ENCODE data around the gene C10orf67. TPM values are rescaled to one million over a fixed set of nuclear protein-coding genes. Genes with fewer than 3 reads are reported as not detected.

The C10orf67 gene
- total and polyA plus RNA-seq, 11 donors = 0.12 to 1.00 (median 0.43) TPM

- no peak for TF ChIP-seq POLR2A (IDR thresholded peaks at IDR 0.05)
- no peak for TF ChIP-seq CTCF (IDR thresholded peaks at IDR 0.05)
- Histone ChIP-seq H3K9me3 (no peaks in the 10 kb centered on the region), H3K4me3 (no peak overlapping the region), H3K27ac (no peak overlapping the region), H3K27me3 (peaks cover 0 to 19% (median 0%) of the 10 kb centered on the region in 9 donors), H3K36me3 (no peaks in the 10 kb centered on the region), H3K4me1 (no peaks in the 10 kb centered on the region)
- no peak for ATAC-seq
- 84 to 93% (median 88%) methylated on average over 1 of the region's 1 CpG for WGBS, 4 donors
- DNase-seq = no peak
- intact Hi-C loops (cut with DNase I) = no loop called here
These were observed 127.1 kb downstream of the C10orf67 start for GRCh38 chr10:23217471-23217870.

- no peak overlapping the region for H3K27ac ChIP-seq
- peaks cover 0 to 71% (median 40%) of the 10 kb centered on the region in 9 donors for H3K27me3 ChIP-seq
- H3K36me3 ChIP-seq = no peaks in the 10 kb centered on the region
- WGBS, 4 donors = 35 to 47% (median 40%) methylated on average over 3 of the region's 3 CpGs
- H3K4me3 ChIP-seq = no peak overlapping the region
- TF ChIP-seq CTCF (IDR thresholded peaks at IDR 0.05) = no peak
- no peak for TF ChIP-seq POLR2A (IDR thresholded peaks at IDR 0.05)
- H3K4me1 ChIP-seq = no peaks in the 10 kb centered on the region
- no peaks in the 10 kb centered on the region for H3K9me3 ChIP-seq
- DNase-seq = no peak
- intact Hi-C loops (cut with DNase I) = no loop called here
- ATAC-seq = no peak
These were observed 138.5 kb downstream of the C10orf67 start for GRCh38 chr10:23205972-23206642.

GRCh38 chr10:23204773-23205172, 139.8 kb downstream of the C10orf67 start:
- intact Hi-C loops (cut with DNase I) = no loop called here
- H3K4me3 ChIP-seq = no peak overlapping the region
- no peaks in the 10 kb centered on the region for H3K4me1 ChIP-seq
- H3K36me3 ChIP-seq = no peaks in the 10 kb centered on the region
- no peak for DNase-seq
- H3K27ac ChIP-seq = no peak overlapping the region
- TF ChIP-seq CTCF (IDR thresholded peaks at IDR 0.05) (no peak), POLR2A (IDR thresholded peaks at IDR 0.05) (no peak)
- ATAC-seq = no peak
- no peaks in the 10 kb centered on the region for H3K9me3 ChIP-seq
- 4 to 7% (median 5%) methylated on average over 10 of the region's 10 CpGs for WGBS, 4 donors
- H3K27me3 ChIP-seq = peaks cover 0 to 79% (median 48%) of the 10 kb centered on the region in 9 donors

GRCh38 chr10:23203369-23204325, 140.9 kb downstream of the C10orf67 start:
- 6 to 22% (median 13%) methylated on average over 29 of the region's 29 CpGs for WGBS, 4 donors
- no peak overlapping the region for H3K4me3 ChIP-seq
- H3K9me3 ChIP-seq = no peaks in the 10 kb centered on the region
- H3K36me3 ChIP-seq = no peaks in the 10 kb centered on the region
- H3K27me3 ChIP-seq = peaks cover 7 to 86% (median 59%) of the 10 kb centered on the region in 9 donors
- TF ChIP-seq POLR2A (IDR thresholded peaks at IDR 0.05) (no peak), CTCF (IDR thresholded peaks at IDR 0.05) (no peak)
- intact Hi-C loops (cut with DNase I) = no loop called here
- DNase-seq (no peak), ATAC-seq (no peak)
- peaks cover 0 to 8% (median 0%) of the 10 kb centered on the region in 12 donors for H3K4me1 ChIP-seq
- H3K27ac ChIP-seq = no peak overlapping the region
